ENCODE measurements around the gene PLAAT4. TPM values are rescaled to one million over a fixed set of nuclear protein-coding genes. Genes with fewer than 3 reads are reported as not detected.

PLAAT4 gene
- total and polyA plus RNA-seq, 2 experiments from 2014 or later = 0.69 to 4.6 TPM

DNA sequence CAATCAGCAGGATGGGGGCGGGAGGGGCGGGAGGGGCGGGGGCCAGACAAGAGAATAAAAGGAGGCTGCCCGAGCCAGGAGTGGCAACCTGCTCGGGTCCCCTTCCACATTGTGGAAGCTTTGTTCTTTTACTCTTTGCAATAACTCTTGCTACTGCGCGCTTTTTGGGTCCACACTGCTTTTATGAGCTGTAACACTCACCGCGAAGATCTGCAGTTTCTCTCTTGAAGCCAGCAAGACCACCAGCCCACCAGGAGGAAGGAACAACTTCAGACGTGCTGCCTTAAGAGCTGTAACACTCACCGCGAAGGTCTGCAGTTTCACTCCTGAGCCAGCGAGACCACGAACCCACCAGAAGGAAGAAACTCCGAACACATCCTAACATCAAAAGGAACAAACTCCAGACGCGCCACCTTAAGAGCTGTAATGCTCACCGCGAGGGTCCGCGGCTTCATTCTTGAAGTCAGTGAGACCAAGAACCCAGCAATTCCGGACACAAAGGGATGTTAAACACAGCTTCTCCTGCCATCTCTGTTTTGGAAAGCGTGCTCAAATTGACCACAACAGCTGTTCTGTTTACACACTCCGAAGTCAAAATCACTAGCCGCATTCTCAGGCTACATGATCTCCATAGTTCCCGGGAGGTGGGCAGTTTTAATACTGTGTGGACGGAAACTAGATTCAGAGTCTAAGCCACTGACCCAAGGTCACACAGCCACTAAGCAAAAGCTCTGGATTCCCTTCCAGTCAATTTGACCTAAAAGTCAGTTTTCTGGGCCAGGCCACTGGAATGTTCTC lies 14.7 kb downstream of the PLAAT4 start (continued):
- TF ChIP-seq, protein P1, sequence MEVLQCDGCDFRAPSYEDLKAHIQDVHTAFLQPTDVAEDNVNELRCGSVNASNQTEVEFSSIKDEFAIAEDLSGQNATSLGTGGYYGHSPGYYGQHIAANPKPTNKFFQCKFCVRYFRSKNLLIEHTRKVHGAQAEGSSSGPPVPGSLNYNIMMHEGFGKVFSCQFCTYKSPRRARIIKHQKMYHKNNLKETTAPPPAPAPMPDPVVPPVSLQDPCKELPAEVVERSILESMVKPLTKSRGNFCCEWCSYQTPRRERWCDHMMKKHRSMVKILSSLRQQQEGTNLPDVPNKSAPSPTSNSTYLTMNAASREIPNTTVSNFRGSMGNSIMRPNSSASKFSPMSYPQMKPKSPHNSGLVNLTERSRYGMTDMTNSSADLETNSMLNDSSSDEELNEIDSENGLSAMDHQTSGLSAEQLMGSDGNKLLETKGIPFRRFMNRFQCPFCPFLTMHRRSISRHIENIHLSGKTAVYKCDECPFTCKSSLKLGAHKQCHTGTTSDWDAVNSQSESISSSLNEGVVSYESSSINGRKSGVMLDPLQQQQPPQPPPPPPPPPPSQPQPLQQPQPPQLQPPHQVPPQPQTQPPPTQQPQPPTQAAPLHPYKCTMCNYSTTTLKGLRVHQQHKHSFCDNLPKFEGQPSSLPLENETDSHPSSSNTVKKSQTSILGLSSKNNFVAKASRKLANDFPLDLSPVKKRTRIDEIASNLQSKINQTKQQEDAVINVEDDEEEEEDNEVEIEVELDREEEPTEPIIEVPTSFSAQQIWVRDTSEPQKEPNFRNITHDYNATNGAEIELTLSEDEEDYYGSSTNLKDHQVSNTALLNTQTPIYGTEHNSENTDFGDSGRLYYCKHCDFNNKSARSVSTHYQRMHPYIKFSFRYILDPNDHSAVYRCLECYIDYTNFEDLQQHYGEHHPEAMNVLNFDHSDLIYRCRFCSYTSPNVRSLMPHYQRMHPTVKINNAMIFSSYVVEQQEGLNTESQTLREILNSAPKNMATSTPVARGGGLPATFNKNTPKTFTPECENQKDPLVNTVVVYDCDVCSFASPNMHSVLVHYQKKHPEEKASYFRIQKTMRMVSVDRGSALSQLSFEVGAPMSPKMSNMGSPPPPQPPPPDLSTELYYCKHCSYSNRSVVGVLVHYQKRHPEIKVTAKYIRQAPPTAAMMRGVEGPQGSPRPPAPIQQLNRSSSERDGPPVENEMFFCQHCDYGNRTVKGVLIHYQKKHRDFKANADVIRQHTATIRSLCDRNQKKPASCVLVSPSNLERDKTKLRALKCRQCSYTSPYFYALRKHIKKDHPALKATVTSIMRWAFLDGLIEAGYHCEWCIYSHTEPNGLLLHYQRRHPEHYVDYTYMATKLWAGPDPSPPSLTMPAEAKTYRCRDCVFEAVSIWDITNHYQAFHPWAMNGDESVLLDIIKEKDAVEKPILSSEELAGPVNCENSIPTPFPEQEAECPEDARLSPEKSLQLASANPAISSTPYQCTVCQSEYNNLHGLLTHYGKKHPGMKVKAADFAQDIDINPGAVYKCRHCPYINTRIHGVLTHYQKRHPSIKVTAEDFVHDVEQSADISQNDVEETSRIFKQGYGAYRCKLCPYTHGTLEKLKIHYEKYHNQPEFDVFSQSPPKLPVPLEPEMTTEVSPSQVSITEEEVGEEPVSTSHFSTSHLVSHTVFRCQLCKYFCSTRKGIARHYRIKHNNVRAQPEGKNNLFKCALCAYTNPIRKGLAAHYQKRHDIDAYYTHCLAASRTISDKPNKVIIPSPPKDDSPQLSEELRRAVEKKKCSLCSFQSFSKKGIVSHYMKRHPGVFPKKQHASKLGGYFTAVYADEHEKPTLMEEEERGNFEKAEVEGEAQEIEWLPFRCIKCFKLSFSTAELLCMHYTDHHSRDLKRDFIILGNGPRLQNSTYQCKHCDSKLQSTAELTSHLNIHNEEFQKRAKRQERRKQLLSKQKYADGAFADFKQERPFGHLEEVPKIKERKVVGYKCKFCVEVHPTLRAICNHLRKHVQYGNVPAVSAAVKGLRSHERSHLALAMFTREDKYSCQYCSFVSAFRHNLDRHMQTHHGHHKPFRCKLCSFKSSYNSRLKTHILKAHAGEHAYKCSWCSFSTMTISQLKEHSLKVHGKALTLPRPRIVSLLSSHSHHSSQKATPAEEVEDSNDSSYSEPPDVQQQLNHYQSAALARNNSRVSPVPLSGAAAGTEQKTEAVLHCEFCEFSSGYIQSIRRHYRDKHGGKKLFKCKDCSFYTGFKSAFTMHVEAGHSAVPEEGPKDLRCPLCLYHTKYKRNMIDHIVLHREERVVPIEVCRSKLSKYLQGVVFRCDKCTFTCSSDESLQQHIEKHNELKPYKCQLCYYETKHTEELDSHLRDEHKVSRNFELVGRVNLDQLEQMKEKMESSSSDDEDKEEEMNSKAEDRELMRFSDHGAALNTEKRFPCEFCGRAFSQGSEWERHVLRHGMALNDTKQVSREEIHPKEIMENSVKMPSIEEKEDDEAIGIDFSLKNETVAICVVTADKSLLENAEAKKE (CRISPR knock-in tag; IDR thresholded peaks at IDR 0.05) = no peak
- no peak for TF ChIP-seq NANOG (IDR thresholded peaks at IDR 0.05; ENCODE audit: borderline replicate concordance)
- TF ChIP-seq, protein P2, sequence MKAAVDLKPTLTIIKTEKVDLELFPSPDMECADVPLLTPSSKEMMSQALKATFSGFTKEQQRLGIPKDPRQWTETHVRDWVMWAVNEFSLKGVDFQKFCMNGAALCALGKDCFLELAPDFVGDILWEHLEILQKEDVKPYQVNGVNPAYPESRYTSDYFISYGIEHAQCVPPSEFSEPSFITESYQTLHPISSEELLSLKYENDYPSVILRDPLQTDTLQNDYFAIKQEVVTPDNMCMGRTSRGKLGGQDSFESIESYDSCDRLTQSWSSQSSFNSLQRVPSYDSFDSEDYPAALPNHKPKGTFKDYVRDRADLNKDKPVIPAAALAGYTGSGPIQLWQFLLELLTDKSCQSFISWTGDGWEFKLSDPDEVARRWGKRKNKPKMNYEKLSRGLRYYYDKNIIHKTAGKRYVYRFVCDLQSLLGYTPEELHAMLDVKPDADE (IDR thresholded peaks at IDR 0.05) = no peak
- TF ChIP-seq EZH2phosphoT487 (IDR thresholded peaks at IDR 0.05; ENCODE audit: unreplicated experiment) = no peak
- no peak for TF ChIP-seq STAT1 (IDR thresholded peaks at IDR 0.05; ENCODE audit: unreplicated experiment)
- no peak for TF ChIP-seq EZH2 (IDR thresholded peaks at IDR 0.05; ENCODE audit: low read depth, unreplicated experiment)

DNA sequence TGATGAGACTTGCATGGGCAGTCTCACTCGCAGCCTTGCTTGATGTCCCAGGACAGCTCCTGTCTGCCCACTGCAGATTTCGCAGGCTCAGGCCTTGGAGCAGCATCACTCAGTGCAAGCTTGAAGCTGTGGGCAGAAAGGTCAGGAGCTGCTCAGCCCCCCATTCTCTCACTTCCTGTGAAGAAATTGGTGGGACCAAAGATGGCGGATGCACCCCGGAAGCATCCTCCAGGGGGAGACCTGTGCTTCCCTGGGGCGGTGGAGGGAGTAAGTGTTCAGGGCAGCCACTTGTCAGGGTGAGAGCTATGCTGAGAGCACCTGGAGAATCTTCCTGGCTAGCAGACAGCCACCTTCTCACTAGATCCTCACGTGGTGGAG lies 15.3 kb downstream of the PLAAT4 start:
- 0 out of 2 replicates have a peak overlapping the region, but pooled peaks have one; percentile 59 for H2AFZ ChIP-seq
- H3K4me1 ChIP-seq (ENCODE audit: insufficient read depth) = peaks cover 30% of the 10 kb centered on the region
- H3K27ac Mint-ChIP-seq = no peak overlapping the region
- peaks cover 9% of the 10 kb centered on the region; the same call in 2 of the 3 replicates for H3K9me3 Mint-ChIP-seq
- no peaks in the 10 kb centered on the region for H3K79me2 ChIP-seq (replicated peaks; ENCODE audit: insufficient read depth)
- H3K9me2 ChIP-seq (ENCODE audit: insufficient read depth) = 0 out of 2 replicates have a peak, but pooled peaks cover 3% of the 10 kb centered on the region
- H3K4me1 Mint-ChIP-seq = peaks cover 17% of the 10 kb centered on the region
- H3K4me3 ChIP-seq = no peak overlapping the region
- ATAC-seq (no peak), DNase-seq (ENCODE audit: low spot score) (no peak)
- H3K27ac ChIP-seq (ENCODE audit: low read depth) = no peak overlapping the region
- H3K4me2 ChIP-seq = no peak overlapping the region
- no peak for TF ChIP-seq POLR2AphosphoS5 (IDR thresholded peaks at IDR 0.05; ENCODE audit: low read depth)
- TF ChIP-seq, protein P3, sequence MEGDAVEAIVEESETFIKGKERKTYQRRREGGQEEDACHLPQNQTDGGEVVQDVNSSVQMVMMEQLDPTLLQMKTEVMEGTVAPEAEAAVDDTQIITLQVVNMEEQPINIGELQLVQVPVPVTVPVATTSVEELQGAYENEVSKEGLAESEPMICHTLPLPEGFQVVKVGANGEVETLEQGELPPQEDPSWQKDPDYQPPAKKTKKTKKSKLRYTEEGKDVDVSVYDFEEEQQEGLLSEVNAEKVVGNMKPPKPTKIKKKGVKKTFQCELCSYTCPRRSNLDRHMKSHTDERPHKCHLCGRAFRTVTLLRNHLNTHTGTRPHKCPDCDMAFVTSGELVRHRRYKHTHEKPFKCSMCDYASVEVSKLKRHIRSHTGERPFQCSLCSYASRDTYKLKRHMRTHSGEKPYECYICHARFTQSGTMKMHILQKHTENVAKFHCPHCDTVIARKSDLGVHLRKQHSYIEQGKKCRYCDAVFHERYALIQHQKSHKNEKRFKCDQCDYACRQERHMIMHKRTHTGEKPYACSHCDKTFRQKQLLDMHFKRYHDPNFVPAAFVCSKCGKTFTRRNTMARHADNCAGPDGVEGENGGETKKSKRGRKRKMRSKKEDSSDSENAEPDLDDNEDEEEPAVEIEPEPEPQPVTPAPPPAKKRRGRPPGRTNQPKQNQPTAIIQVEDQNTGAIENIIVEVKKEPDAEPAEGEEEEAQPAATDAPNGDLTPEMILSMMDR (conservative IDR thresholded peaks at IDR 0.05; ENCODE audit: low read depth in 2 of 2) = peak in 1 of 2 experiments; percentile 14; a peak in 1 of 4 replicates
- H3K36me3 Mint-ChIP-seq (ENCODE audit: low read depth) = peaks cover 4% of the 10 kb centered on the region; the same call in 2 of the 3 replicates
- no peaks in the 10 kb centered on the region for H3K27me3 ChIP-seq (ENCODE audit: insufficient read depth)
- H3K36me3 ChIP-seq (ENCODE audit: insufficient read depth) = no peaks in the 10 kb centered on the region
- no peaks in the 10 kb centered on the region; the same call in 1 of the 2 replicates for H3F3A ChIP-seq (replicated peaks; ENCODE audit: low read depth)
- no peak overlapping the region for H3K4me3 Mint-ChIP-seq
- peaks cover 18% of the 10 kb centered on the region for H3K27me3 Mint-ChIP-seq (ENCODE audit: insufficient read depth, low read depth, poor library complexity)
- no peaks in the 10 kb centered on the region for H4K20me1 ChIP-seq (replicated peaks; ENCODE audit: insufficient read depth)
